ENCODE results near the gene AAR2.

DNA sequence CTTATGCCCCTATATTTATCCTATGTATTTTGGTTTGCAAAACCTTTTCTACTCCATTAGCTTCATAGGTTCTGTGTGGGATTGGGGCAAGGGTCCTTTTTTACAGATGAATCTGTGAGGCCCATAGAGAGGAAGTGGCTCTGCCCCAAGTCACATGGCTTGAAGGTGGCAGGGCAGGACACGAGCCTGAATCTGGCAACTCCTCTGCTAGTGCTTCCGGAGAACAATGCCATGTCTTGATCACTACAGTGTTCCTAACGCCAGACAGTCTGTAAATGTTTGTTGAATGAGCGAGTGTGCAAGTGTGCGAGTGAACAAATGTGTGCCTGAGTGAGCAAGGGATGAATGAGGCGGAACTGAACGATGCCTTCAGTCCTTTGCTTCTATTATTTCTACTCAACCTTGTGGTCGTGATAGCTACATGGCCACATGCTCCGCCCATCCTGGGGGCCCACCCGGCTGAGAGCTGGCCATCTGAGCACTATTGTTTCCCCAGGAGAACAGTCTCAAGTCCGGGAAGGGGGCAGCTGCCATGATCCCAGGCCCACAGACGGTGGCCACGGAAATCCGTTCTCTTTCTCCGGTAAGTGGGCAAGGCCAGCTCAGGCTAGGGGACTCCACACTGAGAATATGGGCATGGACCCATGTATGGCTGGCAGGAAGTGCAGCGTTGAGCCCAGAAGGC is 17.8 kb upstream of the AAR2 start:
- TF ChIP-seq, protein P1, sequence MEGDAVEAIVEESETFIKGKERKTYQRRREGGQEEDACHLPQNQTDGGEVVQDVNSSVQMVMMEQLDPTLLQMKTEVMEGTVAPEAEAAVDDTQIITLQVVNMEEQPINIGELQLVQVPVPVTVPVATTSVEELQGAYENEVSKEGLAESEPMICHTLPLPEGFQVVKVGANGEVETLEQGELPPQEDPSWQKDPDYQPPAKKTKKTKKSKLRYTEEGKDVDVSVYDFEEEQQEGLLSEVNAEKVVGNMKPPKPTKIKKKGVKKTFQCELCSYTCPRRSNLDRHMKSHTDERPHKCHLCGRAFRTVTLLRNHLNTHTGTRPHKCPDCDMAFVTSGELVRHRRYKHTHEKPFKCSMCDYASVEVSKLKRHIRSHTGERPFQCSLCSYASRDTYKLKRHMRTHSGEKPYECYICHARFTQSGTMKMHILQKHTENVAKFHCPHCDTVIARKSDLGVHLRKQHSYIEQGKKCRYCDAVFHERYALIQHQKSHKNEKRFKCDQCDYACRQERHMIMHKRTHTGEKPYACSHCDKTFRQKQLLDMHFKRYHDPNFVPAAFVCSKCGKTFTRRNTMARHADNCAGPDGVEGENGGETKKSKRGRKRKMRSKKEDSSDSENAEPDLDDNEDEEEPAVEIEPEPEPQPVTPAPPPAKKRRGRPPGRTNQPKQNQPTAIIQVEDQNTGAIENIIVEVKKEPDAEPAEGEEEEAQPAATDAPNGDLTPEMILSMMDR (IDR thresholded peaks at IDR 0.05), result no peak
- no peak for TF ChIP-seq POLR2AphosphoS5 (IDR thresholded peaks at IDR 0.05)

Data from transverse colon (tissue), 4 donors.